ENCODE data around the gene PUSL1.

PUSL1 gene

DNA sequence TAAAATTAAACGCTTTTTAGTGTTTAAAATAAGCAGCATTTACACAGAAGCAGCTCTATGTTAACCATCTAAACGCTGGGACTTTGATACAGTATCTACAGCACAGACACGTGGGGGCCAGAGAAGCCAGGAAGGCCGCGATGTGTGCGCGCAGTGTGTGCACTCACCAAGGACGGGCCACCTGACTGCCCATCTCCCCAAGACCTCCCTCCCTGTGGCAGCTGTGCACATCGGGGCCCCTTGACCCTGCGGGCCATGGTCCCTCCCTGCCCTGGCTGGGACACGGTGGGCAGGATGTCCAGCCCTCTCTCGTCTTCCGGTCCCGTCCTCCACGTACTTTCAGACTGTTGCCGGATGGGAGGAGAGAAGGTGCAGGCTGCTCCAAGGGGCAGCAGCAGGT lies 26.9 kb downstream of the PUSL1 start:
- TF ChIP-seq CTCF (IDR thresholded peaks at IDR 0.05), result no peak
- no peaks in the 10 kb centered on the region for H3K9me3 Mint-ChIP-seq
- H3K36me3 Mint-ChIP-seq (ENCODE audit: low read depth), result peaks cover 4% of the 10 kb centered on the region
- no peak overlapping the region for H3K27ac Mint-ChIP-seq
- no peaks in the 10 kb centered on the region for H3K27me3 Mint-ChIP-seq (ENCODE audit: low read depth, poor library complexity)
- peaks cover 4% of the 10 kb centered on the region for H3K4me1 Mint-ChIP-seq
- DNase-seq, result no peak
- no peak overlapping the region for H3K4me3 Mint-ChIP-seq

DNA sequence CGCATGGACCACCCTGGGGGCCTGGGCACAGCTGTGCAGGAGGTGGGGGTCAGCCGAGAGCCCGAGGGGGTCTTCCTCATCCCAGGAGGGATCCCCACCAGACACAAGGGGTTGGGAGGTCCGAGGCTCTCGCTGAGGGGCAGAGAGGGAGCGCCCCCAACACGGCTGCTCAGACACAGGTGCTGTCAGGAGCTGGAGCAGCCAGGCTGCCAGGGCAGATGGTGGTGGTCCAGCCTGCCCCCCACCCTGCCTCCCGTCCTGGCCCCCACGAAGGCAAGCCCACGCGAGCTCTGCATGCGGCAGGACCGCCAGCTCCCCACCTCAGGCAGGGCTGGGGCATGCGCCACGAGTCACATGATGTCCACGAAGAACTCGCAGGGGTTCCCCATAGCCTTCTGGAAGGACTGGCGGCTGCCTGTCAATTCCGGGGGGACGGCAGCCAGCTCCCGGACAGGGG lies 27.4 kb downstream of the PUSL1 start:
- no peak for DNase-seq

DNA sequence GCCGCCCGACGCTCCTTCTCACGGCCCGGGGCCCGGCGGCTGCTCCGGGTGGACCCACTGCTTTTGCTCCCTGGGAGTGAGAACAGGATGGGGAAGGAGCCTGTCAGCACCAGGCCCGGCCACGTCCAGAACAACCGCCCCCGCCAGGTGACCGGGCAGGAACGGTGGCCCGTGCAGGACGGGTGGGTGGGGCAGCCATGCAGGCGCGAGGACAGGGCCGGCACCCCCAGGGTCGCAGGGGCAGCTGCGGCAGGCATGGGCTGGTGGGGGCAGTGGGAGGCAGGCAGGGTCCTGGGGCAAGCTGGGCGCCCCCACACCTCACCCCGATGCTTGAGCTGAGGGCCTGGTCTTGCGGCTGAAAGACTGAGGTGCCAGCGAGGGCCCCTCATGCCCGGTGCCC lies 28.0 kb downstream of the PUSL1 start:
- H3K9me3 Mint-ChIP-seq, result no peaks in the 10 kb centered on the region
- H3K36me3 Mint-ChIP-seq (ENCODE audit: low read depth), result peaks cover 16% of the 10 kb centered on the region
- TF ChIP-seq CTCF (IDR thresholded peaks at IDR 0.05), result no peak
- DNase-seq, result no peak
- H3K27me3 Mint-ChIP-seq (ENCODE audit: low read depth, poor library complexity), result no peaks in the 10 kb centered on the region
- peaks cover 4% of the 10 kb centered on the region for H3K4me1 Mint-ChIP-seq
- no peak overlapping the region for H3K4me3 Mint-ChIP-seq
- H3K27ac Mint-ChIP-seq, result no peak overlapping the region

More for the DNA sequence above, 27.4 kb downstream of the PUSL1 start:
- H3K4me3 Mint-ChIP-seq, result no peak overlapping the region
- peaks cover 10% of the 10 kb centered on the region for H3K36me3 Mint-ChIP-seq (ENCODE audit: low read depth)
- no peak for TF ChIP-seq CTCF (IDR thresholded peaks at IDR 0.05)
- no peak overlapping the region for H3K27ac Mint-ChIP-seq
- peaks cover 4% of the 10 kb centered on the region for H3K4me1 Mint-ChIP-seq
- H3K9me3 Mint-ChIP-seq, result no peaks in the 10 kb centered on the region
- H3K27me3 Mint-ChIP-seq (ENCODE audit: low read depth, poor library complexity), result no peaks in the 10 kb centered on the region

GRCh38 chr1:1336931-1337792 lies 28.8 kb downstream of the PUSL1 start:
- TF ChIP-seq CTCF (IDR thresholded peaks at IDR 0.05), result no peak
- no peak for DNase-seq
- Mint-ChIP-seq H3K27ac (no peak overlapping the region), H3K4me1 (peaks cover 4% of the 10 kb centered on the region), H3K36me3 (ENCODE audit: low read depth) (peaks cover 16% of the 10 kb centered on the region), H3K9me3 (no peaks in the 10 kb centered on the region), H3K27me3 (ENCODE audit: low read depth, poor library complexity) (no peaks in the 10 kb centered on the region), H3K4me3 (no peak overlapping the region)

- peaks cover 4% of the 10 kb centered on the region for H3K4me1 Mint-ChIP-seq
- H3K27ac Mint-ChIP-seq, result no peak overlapping the region
- no peaks in the 10 kb centered on the region for H3K9me3 Mint-ChIP-seq
- no peaks in the 10 kb centered on the region for H3K27me3 Mint-ChIP-seq (ENCODE audit: low read depth, poor library complexity)
- H3K4me3 Mint-ChIP-seq, result no peak overlapping the region
- H3K36me3 Mint-ChIP-seq (ENCODE audit: low read depth), result peaks cover 16% of the 10 kb centered on the region
- TF ChIP-seq CTCF (IDR thresholded peaks at IDR 0.05), result no peak
- peak; percentile 33 for DNase-seq
Measured at GRCh38 chr1:1337793-1338147, 29.4 kb downstream of the PUSL1 start.

GRCh38 chr1:1338278-1338677 lies 29.9 kb downstream of the PUSL1 start:
- no peaks in the 10 kb centered on the region for H3K9me3 Mint-ChIP-seq
- H3K4me1 Mint-ChIP-seq, result peaks cover 4% of the 10 kb centered on the region
- H3K27ac Mint-ChIP-seq, result no peak overlapping the region
- TF ChIP-seq CTCF (IDR thresholded peaks at IDR 0.05), result no peak
- H3K4me3 Mint-ChIP-seq, result no peak overlapping the region
- peaks cover 16% of the 10 kb centered on the region for H3K36me3 Mint-ChIP-seq (ENCODE audit: low read depth)
- DNase-seq, result no peak
- H3K27me3 Mint-ChIP-seq (ENCODE audit: low read depth, poor library complexity), result no peaks in the 10 kb centered on the region
